PFSK-1 (cell line): ENCODE results near the gene TCF4.

ENCODE experiments used
- FOXP2 ChIP-seq: optimal IDR thresholded peaks from 2 replicates; pipeline ENCODE3; 2011; ENCODE audit warnings: borderline replicate concordance, control low read depth, inconsistent platforms; ENCODE audit not compliant: insufficient read depth; ENCODE audit errors: extremely low read length, extremely low read depth
- POLR2AphosphoS5 ChIP-seq: IDR thresholded peaks from 2 replicates; pipeline ENCODE4 v1.6.1; 2012; ENCODE audit warnings: low read depth, mild to moderate bottlenecking, control low read depth, low read length, moderate library complexity
- SIN3A ChIP-seq: IDR thresholded peaks from 2 replicates; pipeline ENCODE4 v1.6.1; 2012; ENCODE audit warnings: mild to moderate bottlenecking, low read length, moderate library complexity, borderline replicate concordance; ENCODE audit not compliant: insufficient read depth
- TAF1 ChIP-seq: IDR thresholded peaks from 2 replicates; pipeline ENCODE4 v1.6.1; 2012; ENCODE audit warnings: low read length, control low read depth, borderline replicate concordance; ENCODE audit not compliant: insufficient read depth
- TF ChIP-seq, protein P1 (sequence below), 2 experiments: IDR thresholded peaks; 2 replicates each; pipeline versions ENCODE4 v1.6.1 to v1.8.0; 2011 to 2012; ENCODE audit warnings: low read depth in 2 of 2, low read length in 2 of 2, control low read depth in 1 of 2, inconsistent platforms in 1 of 2, mild to moderate bottlenecking in 1 of 2, moderate library complexity in 1 of 2; ENCODE audit not compliant: insufficient read depth in 1 of 2

TCF4 gene

GRCh38 chr18:55587418-55588110 is 428 bp downstream of the TCF4 start:
- TF ChIP-seq FOXP2, result no peak
- TF ChIP-seq POLR2AphosphoS5, result no peak
- TF ChIP-seq, protein P1, sequence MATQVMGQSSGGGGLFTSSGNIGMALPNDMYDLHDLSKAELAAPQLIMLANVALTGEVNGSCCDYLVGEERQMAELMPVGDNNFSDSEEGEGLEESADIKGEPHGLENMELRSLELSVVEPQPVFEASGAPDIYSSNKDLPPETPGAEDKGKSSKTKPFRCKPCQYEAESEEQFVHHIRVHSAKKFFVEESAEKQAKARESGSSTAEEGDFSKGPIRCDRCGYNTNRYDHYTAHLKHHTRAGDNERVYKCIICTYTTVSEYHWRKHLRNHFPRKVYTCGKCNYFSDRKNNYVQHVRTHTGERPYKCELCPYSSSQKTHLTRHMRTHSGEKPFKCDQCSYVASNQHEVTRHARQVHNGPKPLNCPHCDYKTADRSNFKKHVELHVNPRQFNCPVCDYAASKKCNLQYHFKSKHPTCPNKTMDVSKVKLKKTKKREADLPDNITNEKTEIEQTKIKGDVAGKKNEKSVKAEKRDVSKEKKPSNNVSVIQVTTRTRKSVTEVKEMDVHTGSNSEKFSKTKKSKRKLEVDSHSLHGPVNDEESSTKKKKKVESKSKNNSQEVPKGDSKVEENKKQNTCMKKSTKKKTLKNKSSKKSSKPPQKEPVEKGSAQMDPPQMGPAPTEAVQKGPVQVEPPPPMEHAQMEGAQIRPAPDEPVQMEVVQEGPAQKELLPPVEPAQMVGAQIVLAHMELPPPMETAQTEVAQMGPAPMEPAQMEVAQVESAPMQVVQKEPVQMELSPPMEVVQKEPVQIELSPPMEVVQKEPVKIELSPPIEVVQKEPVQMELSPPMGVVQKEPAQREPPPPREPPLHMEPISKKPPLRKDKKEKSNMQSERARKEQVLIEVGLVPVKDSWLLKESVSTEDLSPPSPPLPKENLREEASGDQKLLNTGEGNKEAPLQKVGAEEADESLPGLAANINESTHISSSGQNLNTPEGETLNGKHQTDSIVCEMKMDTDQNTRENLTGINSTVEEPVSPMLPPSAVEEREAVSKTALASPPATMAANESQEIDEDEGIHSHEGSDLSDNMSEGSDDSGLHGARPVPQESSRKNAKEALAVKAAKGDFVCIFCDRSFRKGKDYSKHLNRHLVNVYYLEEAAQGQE (IDR thresholded peaks at IDR 0.05; ENCODE audit: insufficient read depth in 1 of 2, low read depth in 2 of 2, low read length in 2 of 2), result no peak
- no peak for TF ChIP-seq TAF1
- TF ChIP-seq SIN3A, result no peak

- TF ChIP-seq POLR2AphosphoS5 (no peak), TAF1 (peak; percentile 44; the same call in 1 of the 2 replicates)
Observed at GRCh38 chr18:55585920-55586561, 2.0 kb downstream of the TCF4 start.

- TF ChIP-seq, protein P1 (IDR thresholded peaks at IDR 0.05; ENCODE audit: insufficient read depth in 1 of 2, low read depth in 2 of 2, low read length in 2 of 2), result no peak
- TF ChIP-seq POLR2AphosphoS5 (no peak), SIN3A (no peak), FOXP2 (no peak), TAF1 (no peak)
Observed at GRCh38 chr18:55585065-55585919, 2.7 kb downstream of the TCF4 start.

DNA sequence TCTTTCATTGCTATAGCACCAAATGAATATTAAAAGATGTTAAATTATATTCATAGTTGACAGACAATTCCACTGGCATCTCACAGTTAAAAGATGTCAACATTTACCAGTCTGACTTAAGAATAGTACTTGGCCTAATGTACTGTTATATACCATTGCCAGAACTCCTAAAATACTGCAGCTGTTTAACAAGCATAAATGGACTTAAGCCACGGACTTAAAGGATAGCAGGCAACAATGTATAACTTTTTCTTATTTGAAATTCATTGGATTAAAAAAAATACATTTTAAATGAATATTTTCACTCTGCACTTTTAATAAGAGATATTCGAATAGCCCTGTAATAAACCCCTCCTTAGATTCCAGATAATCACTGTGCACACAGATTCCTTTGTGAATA is 3.8 kb downstream of the TCF4 start:
- no peak for TF ChIP-seq POLR2AphosphoS5
- no peak for TF ChIP-seq TAF1
- no peak for TF ChIP-seq SIN3A
- TF ChIP-seq FOXP2, result no peak
- TF ChIP-seq, protein P1 (IDR thresholded peaks at IDR 0.05; ENCODE audit: insufficient read depth in 1 of 2, low read depth in 2 of 2, low read length in 2 of 2), result no peak

- TF ChIP-seq FOXP2 (no peak), SIN3A (no peak), TAF1 (no peak), POLR2AphosphoS5 (no peak)
- TF ChIP-seq, protein P1 (IDR thresholded peaks at IDR 0.05; ENCODE audit: insufficient read depth in 1 of 2, low read depth in 2 of 2, low read length in 2 of 2), result no peak
Observed at GRCh38 chr18:55582325-55582724, 5.7 kb downstream of the TCF4 start.
